ENCODE data around the gene SCN4A. TPM values are rescaled to one million over a fixed set of nuclear protein-coding genes. Genes with fewer than 3 reads are reported as not detected.
"Not testable (repeated sequence)": the region's sequence is repeated elsewhere in the genome, so short reads cannot be mapped to it uniquely, and the experiment has no call there.

The SCN4A gene
- 1.3 TPM for total RNA-seq

- TF ChIP-seq, protein P1, sequence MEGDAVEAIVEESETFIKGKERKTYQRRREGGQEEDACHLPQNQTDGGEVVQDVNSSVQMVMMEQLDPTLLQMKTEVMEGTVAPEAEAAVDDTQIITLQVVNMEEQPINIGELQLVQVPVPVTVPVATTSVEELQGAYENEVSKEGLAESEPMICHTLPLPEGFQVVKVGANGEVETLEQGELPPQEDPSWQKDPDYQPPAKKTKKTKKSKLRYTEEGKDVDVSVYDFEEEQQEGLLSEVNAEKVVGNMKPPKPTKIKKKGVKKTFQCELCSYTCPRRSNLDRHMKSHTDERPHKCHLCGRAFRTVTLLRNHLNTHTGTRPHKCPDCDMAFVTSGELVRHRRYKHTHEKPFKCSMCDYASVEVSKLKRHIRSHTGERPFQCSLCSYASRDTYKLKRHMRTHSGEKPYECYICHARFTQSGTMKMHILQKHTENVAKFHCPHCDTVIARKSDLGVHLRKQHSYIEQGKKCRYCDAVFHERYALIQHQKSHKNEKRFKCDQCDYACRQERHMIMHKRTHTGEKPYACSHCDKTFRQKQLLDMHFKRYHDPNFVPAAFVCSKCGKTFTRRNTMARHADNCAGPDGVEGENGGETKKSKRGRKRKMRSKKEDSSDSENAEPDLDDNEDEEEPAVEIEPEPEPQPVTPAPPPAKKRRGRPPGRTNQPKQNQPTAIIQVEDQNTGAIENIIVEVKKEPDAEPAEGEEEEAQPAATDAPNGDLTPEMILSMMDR (IDR thresholded peaks at IDR 0.05), result no peak
- no peaks in the 10 kb centered on the region for H3K36me3 ChIP-seq
- no peak within 1 kb of the TSS for H3K4me3 ChIP-seq
- intact Hi-C loops (cut with DNase I), result no loop called here
- no peaks in the 10 kb centered on the region for H3K4me1 ChIP-seq
- no peaks in the 10 kb centered on the region for H3K9me3 ChIP-seq
- no peak for DNase-seq (ENCODE audit: low spot score in 2 of 2)
- H3K27me3 ChIP-seq, result no peaks in the 10 kb centered on the region
- H3K27ac ChIP-seq, result no peak within 1 kb of the TSS
Observed at GRCh38 chr17:63972796-63973195, at the start of gene SCN4A. TSS of gene SCN4A (minus strand) at chr17:63972918. CDS start at chr17:63972841, 77 bp downstream.

DNA sequence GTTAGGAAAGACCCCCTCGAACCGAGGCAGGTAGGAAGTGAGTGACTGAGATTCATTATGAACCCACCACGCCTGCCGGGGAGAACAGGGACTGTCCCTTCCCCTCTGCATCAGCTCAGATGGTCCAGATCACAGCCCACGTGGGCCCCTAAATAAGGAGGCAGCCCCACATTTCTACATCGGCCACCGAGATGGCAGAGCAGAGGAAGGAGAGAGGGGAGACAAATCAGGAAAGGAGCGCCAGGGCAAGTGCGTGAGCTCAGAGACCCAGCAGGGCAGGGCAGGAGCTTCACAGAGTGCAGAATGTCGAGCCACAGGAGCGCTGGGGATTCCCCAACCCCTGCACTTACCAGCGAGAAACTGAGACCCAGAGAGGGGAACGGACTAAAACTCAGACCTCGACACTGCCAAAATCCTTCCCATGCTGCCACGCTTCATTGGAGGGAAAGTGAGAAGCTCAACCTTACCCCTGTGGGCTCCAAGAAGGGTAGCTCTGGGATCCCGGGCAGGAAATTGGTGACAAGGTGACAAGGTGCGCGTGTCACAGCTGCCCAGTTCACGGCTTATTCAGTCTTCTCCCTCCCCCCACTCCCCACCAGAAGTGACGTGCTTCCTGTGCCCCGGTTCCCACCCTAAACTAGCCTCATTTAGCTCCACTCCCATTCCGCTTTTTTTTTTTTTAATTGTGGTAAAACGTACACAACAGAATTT is 47.5 kb upstream of the SCN4A start, which contains the start of gene ICAM2:
Gene ICAM2 (minus strand): TSS at position 578 of the 711 bp plus-strand sequence. CDS start 13,942 bp downstream, outside the sequence.
- intact Hi-C loops (cut with DNase I), result loop anchor here (10.0 kb wide), 1 partner anchor 265 kb away; no protein-coding TSS in a partner anchor
- H3K4me1 ChIP-seq, result no peaks in the 10 kb centered on the region
- no peaks in the 10 kb centered on the region for H3K27me3 ChIP-seq
- DNase-seq (ENCODE audit: low spot score in 2 of 2), result peak in 1 of 2 donors; percentile 77
- no peaks in the 10 kb centered on the region for H3K9me3 ChIP-seq
- peak within 1 kb of the TSS; percentile 50 to 56 for H3K27ac ChIP-seq
- H3K36me3 ChIP-seq, result no peaks in the 10 kb centered on the region
- TF ChIP-seq, protein P1 (IDR thresholded peaks at IDR 0.05), result no peak
- peak within 1 kb of the TSS; percentile 26 to 60 for H3K4me3 ChIP-seq

DNA sequence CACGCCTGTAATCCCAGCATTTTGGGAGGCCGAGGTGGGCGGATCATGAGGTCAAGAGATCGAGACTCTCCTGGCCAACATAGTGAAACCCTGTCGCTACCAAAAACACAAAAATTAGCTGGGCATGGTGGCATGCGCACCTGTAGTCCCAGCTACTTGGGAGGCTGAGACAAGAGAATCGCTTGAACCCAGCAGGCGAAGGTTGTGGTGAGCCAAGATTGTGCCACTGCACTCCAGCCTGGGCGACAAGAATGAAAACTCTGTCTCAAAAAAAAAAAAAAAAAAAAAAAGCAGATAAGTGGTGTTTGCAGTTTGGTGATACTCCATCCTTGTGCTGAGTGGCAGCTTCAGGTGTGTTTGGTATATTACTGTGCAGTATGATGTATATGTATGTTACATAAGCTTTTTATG is 46.8 kb upstream of the SCN4A start:
- H3K9me3 ChIP-seq; H3K4me1 ChIP-seq; H3K36me3 ChIP-seq; intact Hi-C loops (cut with DNase I); H3K27me3 ChIP-seq: not testable (repeated sequence)
- H3K4me3 ChIP-seq, result peak overlapping the region in 1 of 2 donors; percentile 60
- H3K27ac ChIP-seq, result peak overlapping the region in 1 of 2 donors; percentile 50
- peak in 1 of 2 donors; percentile 37 for DNase-seq (ENCODE audit: low spot score in 2 of 2)

DNA sequence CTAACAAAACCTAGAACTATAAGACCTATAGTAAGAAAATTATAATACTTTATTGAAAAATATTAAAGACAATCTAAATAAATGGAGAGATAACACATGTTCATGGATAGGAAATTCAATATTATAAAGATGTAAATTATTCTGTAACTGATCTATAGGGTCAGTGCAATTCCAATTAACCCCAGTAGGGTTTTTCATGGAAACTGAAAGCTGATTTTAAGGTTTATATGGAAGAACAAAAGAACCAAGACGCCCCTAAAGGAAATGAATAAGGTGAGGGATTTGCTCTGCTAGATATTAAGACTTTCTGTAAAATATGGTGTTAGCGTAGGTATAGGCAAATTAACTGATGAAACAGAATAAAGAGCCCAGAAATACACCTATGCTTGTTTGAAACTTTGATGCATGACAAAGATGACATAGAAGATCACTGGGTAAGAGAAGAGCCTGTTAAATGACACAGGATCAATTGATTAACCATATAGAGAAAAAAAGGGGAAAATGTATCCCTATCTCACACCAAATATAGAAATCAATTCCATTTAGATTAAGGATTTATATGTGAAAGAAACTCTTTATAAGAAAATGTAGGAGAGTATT is 44.8 kb upstream of the SCN4A start:
- Histone ChIP-seq H3K36me3 (no peaks in the 10 kb centered on the region), H3K4me1 (no peaks in the 10 kb centered on the region), H3K27ac (no peak overlapping the region), H3K27me3 (no peaks in the 10 kb centered on the region), H3K4me3 (no peak overlapping the region), H3K9me3 (no peaks in the 10 kb centered on the region)
- intact Hi-C loops (cut with DNase I), result no loop called here
- TF ChIP-seq, protein P1 (IDR thresholded peaks at IDR 0.05), result no peak
- no peak for DNase-seq (ENCODE audit: low spot score in 2 of 2)

GRCh38 chr17:64016974-64017373 is 44.3 kb upstream of the SCN4A start:
- no peak overlapping the region for H3K4me3 ChIP-seq
- no peak for DNase-seq (ENCODE audit: low spot score in 2 of 2)
- no peaks in the 10 kb centered on the region for H3K9me3 ChIP-seq
- TF ChIP-seq, protein P1 (IDR thresholded peaks at IDR 0.05), result no peak
- no peaks in the 10 kb centered on the region for H3K4me1 ChIP-seq
- H3K27me3 ChIP-seq, result no peaks in the 10 kb centered on the region
- H3K36me3 ChIP-seq, result no peaks in the 10 kb centered on the region
- intact Hi-C loops (cut with DNase I), result no loop called here
- H3K27ac ChIP-seq, result no peak overlapping the region

- H3K4me3 ChIP-seq, result no peak overlapping the region
Observed at GRCh38 chr17:64016231-64016784, 43.6 kb upstream of the SCN4A start.

More at GRCh38 chr17:64016231-64016784, 43.6 kb upstream of the SCN4A start:
- no peaks in the 10 kb centered on the region for H3K36me3 ChIP-seq
- H3K9me3 ChIP-seq, result no peaks in the 10 kb centered on the region
- H3K27me3 ChIP-seq, result no peaks in the 10 kb centered on the region
- no peaks in the 10 kb centered on the region for H3K4me1 ChIP-seq
- peak in 1 of 2 donors; percentile 54 for DNase-seq (ENCODE audit: low spot score in 2 of 2)
- intact Hi-C loops (cut with DNase I), result no loop called here
- TF ChIP-seq, protein P1 (IDR thresholded peaks at IDR 0.05), result peak in 1 of 3 experiments; percentile 23
- peak overlapping the region in 1 of 2 donors; percentile 8 for H3K27ac ChIP-seq

Measured in ascending aorta (tissue), 2 donors.